Calu3 (cell line): ENCODE results near the gene PPP1R13L. TPM values are rescaled to one million over a fixed set of nuclear protein-coding genes. Genes with fewer than 3 reads are reported as not detected.

Source experiments
- BruUV-seq: library from RNA; stranded (reverse); fragments of 400-500 nt; replicated peaks from 2 replicates; lab custom pipeline; 2021; lab: Mats Ljungman, UMichigan
- CTCF ChIA-PET: fragments of 300-600 bp; sonication (Branson Sonifier 250); formaldehyde crosslinking; loops from one replicate; lab custom pipeline; 2022; ENCODE audit warnings: antibody characterized with exemption; lab: Charles Lee
- DNase-seq: peaks from one replicate; pipeline ENCODE4 v3.0.0; 2022
- H3K27ac Mint-ChIP-seq: one replicate; pipeline ENCODE4 v1.8.0; 2022; ENCODE audit warnings: mixed read lengths; ENCODE audit not compliant: unreplicated experiment
- H3K27me3 Mint-ChIP-seq: one replicate; pipeline ENCODE4 v1.8.0; 2022; ENCODE audit warnings: mixed read lengths; ENCODE audit not compliant: unreplicated experiment
- H3K36me3 Mint-ChIP-seq: one replicate; pipeline ENCODE4 v1.8.0; 2022; ENCODE audit warnings: mild to moderate bottlenecking, moderate library complexity, mixed read lengths; ENCODE audit not compliant: insufficient read depth, unreplicated experiment
- H3K4me1 Mint-ChIP-seq: one replicate; pipeline ENCODE4 v1.8.0; 2022; ENCODE audit warnings: mild to moderate bottlenecking, low read depth, mixed read lengths; ENCODE audit not compliant: unreplicated experiment
- H3K4me3 Mint-ChIP-seq: one replicate; pipeline ENCODE4 v1.8.0; 2022; ENCODE audit warnings: mild to moderate bottlenecking, low read depth, moderate library complexity, mixed read lengths; ENCODE audit not compliant: unreplicated experiment
- H3K9me3 Mint-ChIP-seq: one replicate; pipeline ENCODE4 v1.8.0; 2022; ENCODE audit warnings: low read depth, mixed read lengths; ENCODE audit not compliant: unreplicated experiment
- CTCF ChIP-seq: fragments of 200-600 bp; IDR thresholded peaks from one replicate; pipeline ENCODE4 v1.8.0; 2022; ENCODE audit warnings: antibody characterized with exemption; ENCODE audit not compliant: unreplicated experiment
- intact Hi-C: fragments of 100-400 bp; cut with micrococcal nuclease; formaldehyde crosslinking; loops from one replicate; pipeline ENCODE4 v1.10.0; 2022; ENCODE audit not compliant: unreplicated experiment
- total RNA-seq: library from RNA; stranded (reverse); gene quantifications from 2 replicates; pipeline ENCODE4 v1.2.3, GENCODE V29; 2022

The PPP1R13L gene
- total RNA-seq, 1 experiment from 2014 or later = 135 TPM

- no TSS peak for BruUV-seq
- Mint-ChIP-seq H3K9me3 (no peaks in the 10 kb centered on the region), H3K4me1 (peaks cover 15% of the 10 kb centered on the region), H3K27me3 (no peaks in the 10 kb centered on the region), H3K27ac (peak overlapping the region; percentile 89), H3K36me3 (peaks cover 76% of the 10 kb centered on the region), H3K4me3 (peak overlapping the region; percentile 92)
- peak; percentile 91 for DNase-seq
- intact Hi-C loops = loop anchor here (1.0 kb wide), 1 partner anchor 76 kb away; no protein-coding TSS in a partner anchor
- CTCF ChIA-PET = interaction anchor here (0.5 to 3.7 kb wide), 19 partner anchors 9 to 492 kb away, joined by 3 to 55 read pairs (median 4); partner anchors contain the start of genes ERCC1 and FOSB
- peak; percentile 85 for TF ChIP-seq CTCF
These were observed 2.4 kb downstream of the PPP1R13L start for GRCh38 chr19:45402298-45403061.

GRCh38 chr19:45401815-45402214, 3.1 kb downstream of the PPP1R13L start:
- CTCF ChIA-PET = interaction anchor here (0.6 to 3.7 kb wide), 14 partner anchors 8 to 276 kb away, joined by 3 to 55 read pairs (median 4); partner anchors contain the start of gene ERCC1
- intact Hi-C loops = no loop called here
- BruUV-seq = no TSS peak
- no peaks in the 10 kb centered on the region for H3K27me3 Mint-ChIP-seq
- H3K27ac Mint-ChIP-seq = peak overlapping the region; percentile 89
- no peak for TF ChIP-seq CTCF
- H3K9me3 Mint-ChIP-seq = no peaks in the 10 kb centered on the region
- peaks cover 15% of the 10 kb centered on the region for H3K4me1 Mint-ChIP-seq
- peak overlapping the region; percentile 92 for H3K4me3 Mint-ChIP-seq
- H3K36me3 Mint-ChIP-seq = peaks cover 74% of the 10 kb centered on the region
- no peak for DNase-seq

GRCh38 chr19:45400192-45400591, 4.7 kb downstream of the PPP1R13L start:
- Mint-ChIP-seq H3K4me1 (peaks cover 15% of the 10 kb centered on the region), H3K36me3 (peaks cover 68% of the 10 kb centered on the region), H3K4me3 (no peak overlapping the region), H3K27me3 (no peaks in the 10 kb centered on the region), H3K27ac (no peak overlapping the region), H3K9me3 (no peaks in the 10 kb centered on the region)
- no TSS peak for BruUV-seq
- peak; percentile 35 for DNase-seq
- CTCF ChIA-PET = interaction anchor here (0.9 to 1.3 kb wide), 2 partner anchors 39 to 79 kb away, joined by 3 to 6 read pairs; no protein-coding TSS in a partner anchor
- intact Hi-C loops = no loop called here
- no peak for TF ChIP-seq CTCF

GRCh38 chr19:45395821-45396617, 8.8 kb downstream of the PPP1R13L start:
- Mint-ChIP-seq H3K4me3 (no peak overlapping the region), H3K27ac (no peak overlapping the region), H3K36me3 (peaks cover 58% of the 10 kb centered on the region), H3K9me3 (no peaks in the 10 kb centered on the region), H3K4me1 (no peaks in the 10 kb centered on the region), H3K27me3 (no peaks in the 10 kb centered on the region)
- no peak for TF ChIP-seq CTCF
- intact Hi-C loops = no loop called here
- CTCF ChIA-PET = no interaction called here
- no TSS peak for BruUV-seq
- no peak for DNase-seq
